ENCODE data around the gene IFI27L1.
"Not testable (repeated sequence)": the region's sequence is repeated elsewhere in the genome, so short reads cannot be mapped to it uniquely, and the experiment has no call there.

The IFI27L1 gene

DNA sequence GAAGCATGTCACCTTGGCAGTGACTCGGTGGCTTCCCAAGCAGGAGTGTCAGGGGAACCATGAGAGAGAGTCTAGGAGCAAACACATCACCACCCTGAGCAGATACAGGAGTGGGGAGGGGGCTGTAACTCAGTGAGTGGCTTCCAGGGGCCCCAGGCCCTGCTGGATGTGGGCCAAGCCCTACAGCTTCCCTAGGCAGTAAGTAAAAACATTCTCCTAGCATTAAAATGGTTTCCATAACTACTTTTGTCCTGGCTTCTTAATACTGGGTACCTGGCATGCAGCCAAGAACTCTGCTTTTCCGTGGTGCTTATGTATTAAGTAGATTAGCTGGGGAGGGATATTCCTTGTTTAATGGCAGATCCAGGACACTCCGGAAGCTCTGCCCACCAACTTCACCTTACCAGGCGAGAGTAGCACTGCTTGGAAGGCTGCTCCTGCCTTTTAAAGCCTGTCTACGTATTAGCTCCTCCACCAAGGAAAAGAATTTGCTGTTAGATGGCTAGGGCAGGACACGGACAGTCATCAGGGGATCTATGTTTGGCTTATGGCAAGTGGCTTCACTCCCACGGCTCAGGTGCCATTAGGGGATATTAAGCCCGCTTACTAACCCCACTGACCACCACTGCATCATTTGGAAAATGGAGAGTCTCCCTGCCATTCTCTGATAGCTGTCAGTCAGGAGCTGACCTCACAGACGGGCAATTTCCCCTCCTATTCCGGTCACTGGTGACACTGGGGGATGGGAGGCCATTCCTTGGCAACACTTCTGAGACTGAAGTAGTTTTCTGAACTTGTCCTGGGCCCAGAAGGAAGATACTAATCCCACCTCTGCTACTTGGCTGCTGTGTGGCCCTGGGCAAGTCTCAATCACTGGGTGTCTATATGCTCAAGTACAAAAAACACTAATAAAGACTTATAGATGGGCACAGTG is 32.2 kb upstream of the IFI27L1 start:
- no peak for DNase-seq

DNA sequence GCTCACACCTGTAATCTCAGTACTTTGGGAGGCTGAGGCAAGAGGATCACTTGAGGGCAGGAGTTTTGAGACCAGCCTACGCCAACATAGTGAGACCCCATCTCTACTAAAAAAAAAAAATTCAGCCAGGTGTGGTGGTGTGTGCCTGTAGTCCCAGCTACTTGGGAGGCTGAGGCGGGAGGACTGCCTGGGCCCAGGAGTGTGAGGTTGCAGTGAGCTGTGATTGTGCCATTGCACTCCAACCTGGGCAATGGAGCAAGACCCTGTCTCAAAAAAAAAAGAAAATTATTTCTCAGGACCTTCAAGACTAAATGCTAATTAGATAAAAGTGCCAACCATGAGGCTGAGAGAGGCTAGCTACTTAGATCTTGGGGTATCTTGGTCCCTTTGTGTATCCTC is 31.5 kb upstream of the IFI27L1 start:
- DNase-seq, result no peak

DNA sequence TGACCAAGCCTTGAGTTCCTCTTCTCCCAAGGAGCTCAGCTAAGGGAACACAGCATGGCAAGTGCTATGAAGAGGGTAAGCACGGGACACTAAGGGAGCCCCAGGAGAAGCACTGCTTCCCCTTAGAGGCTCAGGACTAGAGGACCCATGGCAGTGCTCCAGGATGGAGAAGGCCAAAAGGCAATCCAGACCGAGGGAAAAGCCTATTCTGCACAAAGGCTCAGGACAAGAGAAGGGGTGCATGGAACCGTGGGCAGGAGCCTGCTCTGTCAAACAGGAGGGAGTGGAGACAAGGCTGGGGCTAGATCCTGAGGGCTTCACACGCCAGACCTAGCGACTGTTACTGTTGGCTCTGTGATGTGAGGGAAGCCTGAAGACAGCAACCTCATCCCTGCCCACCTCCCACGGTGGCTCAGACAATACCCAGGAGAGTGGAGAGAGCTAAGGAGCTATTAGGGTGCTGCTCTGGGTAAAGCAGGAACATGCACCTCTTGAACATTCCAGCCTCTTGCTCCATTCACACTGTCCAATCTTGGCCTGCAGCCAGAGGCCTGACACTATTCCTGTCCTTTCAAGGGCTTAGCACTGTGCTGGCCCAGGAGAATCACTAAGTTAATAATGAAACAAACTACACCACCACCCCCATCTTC is 30.8 kb upstream of the IFI27L1 start:
- DNase-seq, result no peak

DNA sequence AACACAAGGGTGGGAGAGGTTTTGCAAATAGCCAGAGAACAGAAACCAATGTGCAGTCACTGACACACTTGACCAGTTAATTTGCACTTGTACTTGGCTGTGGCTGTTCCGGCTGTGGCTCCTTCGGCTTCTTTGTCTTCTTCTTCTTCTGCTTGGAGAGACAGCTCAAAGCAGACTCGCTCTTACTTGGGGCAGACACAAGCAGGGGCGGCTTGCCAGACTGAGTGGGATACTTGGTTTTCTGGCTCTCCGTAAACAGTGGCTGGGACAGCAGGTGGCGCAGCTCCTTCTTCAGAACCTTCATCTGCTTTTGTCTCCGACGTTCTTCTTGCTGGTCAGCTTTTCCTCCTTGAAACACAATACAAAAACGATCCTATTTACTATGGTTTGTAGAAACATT is 30.0 kb upstream of the IFI27L1 start:
- no peak for DNase-seq

DNA sequence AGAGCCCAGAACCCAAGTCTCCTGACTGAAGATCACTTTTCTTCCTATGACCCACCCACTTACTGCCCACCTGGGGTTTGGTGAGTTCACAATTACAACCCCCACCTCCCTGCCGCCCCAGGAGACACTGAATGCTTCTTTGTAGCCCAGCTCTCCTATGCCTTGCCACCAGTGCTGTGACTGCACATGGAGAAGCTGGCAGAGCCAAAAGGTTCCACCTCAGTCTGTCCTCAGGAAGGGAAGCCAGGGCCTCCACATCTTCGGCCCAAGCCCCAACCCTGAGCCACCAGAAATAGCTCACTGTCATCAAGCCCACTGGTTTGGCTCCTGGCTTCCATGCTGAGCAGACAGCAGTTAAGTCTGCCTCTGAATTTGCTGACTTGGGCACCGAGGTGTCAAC is 29.3 kb upstream of the IFI27L1 start:
- no peak for DNase-seq

DNA sequence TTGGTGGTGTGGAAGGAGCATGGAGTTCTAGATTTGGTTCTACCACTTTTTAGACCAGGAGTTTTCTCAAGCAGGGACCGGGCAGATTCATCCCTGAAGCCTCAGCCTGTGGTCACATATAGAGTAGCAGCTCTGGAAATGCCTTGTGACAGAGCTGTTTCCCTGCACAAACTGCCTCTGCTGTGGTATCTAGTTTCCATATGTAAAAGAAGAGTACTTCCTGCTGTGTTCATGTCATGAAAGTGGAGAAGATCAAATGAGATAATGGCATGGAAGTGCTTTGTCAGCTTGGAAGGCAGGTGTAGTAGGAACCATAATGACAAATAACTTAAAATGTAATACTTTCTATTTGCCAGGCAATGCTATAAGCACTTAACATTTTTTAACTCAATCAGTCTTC is 28.9 kb upstream of the IFI27L1 start:
- DNase-seq, result no peak

GRCh38 chr14:94052662-94053061 is 28.4 kb upstream of the IFI27L1 start:
- no peak for DNase-seq

DNA sequence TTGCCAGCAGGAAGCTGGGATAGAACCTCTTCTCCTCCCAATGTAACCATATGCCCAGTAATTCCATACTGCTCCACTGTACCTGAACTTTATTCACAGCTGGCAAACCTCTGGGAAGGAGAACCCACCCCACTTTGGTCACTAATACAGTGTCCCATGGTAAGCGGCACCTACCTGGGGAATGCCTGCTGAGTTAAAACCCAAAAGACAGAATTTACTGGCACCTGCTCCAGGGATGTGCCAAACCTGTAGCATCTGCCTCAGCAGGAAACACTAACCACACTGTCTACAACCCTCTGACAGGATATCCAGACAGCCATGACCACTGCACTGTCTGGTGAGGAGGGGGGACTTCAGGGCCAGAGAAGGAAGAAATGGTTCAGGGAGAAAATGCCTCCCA is 26.7 kb upstream of the IFI27L1 start:
- DNase-seq, result no peak

DNA sequence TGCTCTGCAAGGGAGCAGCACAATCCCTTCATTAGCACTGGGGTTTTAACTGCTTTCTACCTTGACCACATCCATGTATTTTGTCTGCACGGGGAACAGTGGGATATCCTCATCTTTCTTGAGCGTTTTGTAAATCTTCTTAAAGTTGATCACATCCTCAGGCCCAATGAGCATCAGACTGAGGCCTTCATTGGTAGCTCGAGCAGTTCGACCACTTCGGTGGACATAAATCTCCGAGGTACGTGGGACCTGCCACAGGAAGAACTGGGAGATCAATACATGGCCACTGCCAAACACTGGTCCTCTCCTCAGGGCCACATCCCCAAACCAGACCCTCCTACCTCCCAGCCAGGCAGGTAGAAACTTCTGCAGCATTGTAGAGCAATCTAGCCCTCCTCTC is 26.2 kb upstream of the IFI27L1 start:
- DNase-seq, result no peak

DNA sequence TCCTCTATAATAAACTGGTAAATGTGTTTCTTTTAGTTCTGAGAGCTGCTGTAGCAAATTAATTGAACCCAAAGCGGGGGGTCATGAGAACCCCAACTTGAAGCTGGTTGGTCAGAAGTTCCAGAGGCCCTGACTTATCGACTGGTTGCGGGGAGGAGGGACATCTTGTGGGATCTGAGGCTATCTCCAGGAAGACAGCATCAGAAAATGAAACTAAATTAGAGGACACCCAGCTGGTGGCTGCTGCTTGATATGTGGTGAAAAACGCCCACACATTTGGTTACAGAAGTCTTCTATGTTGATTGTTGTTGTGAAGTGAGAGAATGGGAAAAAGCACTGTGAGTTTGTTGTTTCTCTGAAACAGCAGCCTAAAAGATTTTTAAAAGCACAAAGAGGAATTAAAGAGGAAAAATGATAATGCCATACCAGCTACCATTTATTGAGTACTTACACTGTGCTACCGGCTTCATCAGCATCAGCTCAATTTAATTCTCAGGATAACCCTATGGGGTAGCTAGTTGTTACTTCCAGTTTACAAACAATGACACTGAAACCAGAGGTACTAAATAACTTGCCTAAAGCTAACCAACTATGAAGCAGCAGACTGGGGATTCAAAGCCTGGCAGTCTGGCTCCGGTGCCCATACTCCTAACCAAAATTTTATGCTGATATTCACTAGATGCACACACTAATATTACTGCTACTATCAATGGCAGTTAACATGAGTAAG is 24.4 kb upstream of the IFI27L1 start:
- no peak for DNase-seq

- no peak for DNase-seq
Measured at GRCh38 chr14:94058128-94058673, 22.9 kb upstream of the IFI27L1 start.

- no peak for DNase-seq
Measured at GRCh38 chr14:94058674-94059138, 22.4 kb upstream of the IFI27L1 start.

DNA sequence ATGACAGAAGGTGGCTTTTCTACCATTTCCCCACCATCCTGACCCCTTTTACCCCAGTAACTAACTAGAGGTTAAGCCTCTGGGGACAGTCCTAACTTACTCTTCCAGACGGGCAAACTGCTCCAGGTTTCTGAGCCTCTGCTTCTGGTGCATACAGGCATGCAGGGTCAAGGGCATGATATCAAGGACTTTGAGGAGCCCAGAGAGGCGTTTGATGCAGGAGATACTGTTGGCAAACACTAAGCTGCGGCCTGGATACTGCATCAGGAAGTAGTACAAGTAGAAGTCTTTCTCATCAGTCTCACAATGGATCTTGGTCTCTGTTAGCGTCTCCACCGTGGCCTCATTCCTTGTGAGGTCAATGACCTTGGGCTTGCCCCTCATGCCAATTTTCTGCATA is 21.1 kb upstream of the IFI27L1 start:
- DNase-seq, result no peak

GRCh38 chr14:94062344-94062940 is 18.7 kb upstream of the IFI27L1 start:
- DNase-seq, result no peak

GRCh38 chr14:94066089-94066676 is 14.9 kb upstream of the IFI27L1 start:
- no peak for DNase-seq

GRCh38 chr14:94072076-94072475 is 9.0 kb upstream of the IFI27L1 start:
- not testable (repeated sequence) for DNase-seq

GRCh38 chr14:94074534-94074933 is 6.6 kb upstream of the IFI27L1 start:
- no peak for DNase-seq

GRCh38 chr14:94075008-94075407 is 6.1 kb upstream of the IFI27L1 start:
- DNase-seq, result no peak

DNA sequence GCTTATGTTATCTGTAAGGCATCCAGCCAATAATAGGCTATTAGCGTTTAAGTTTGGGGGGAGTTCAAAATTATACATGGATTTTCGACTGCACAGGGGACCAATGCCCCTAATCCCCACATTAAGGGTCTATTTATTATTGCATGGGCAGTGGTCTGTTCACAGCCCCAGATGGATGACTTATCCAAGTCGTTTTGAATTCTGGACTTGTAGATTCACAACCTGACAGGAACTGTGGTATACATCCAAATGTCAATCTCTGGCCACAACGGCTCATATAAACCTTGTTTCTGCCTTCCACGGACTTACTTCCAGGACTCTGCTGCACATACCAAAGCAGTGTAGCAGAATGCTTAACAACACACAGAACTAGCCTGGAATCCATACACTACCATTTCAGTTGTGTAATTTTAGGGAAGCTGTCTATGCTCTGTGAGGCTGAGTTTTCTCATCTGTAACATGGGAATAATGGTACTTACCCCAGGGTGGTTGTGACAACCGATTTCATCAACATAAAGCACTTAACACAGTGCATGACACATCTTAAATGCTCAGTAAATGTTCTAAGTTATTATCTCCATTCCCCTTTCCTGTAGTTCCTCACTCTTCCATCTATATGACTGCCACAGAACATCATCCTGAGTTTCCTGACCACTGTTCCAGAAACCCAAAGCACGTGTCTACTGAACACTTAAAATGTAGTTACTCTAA is 3.8 kb upstream of the IFI27L1 start:
- DNase-seq, result no peak

DNA sequence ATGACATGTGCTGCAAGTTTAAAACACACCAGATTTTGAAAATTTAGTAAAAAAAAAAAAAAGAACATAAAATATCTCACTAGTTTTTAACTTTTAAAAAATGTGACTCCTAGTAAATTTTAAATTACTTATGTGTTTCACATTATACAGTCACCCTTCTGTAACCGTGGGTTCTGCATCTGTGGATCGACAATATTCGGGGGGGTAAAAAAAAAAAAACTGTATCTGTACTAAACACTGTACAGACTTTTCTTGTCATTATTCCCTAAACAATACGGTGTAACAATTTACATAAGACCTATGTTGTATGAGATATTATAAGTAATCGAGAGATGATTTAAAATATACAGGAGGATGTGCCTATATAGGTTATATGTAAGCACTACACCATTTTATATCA is 3.3 kb upstream of the IFI27L1 start:
- no peak for DNase-seq

- no peak for DNase-seq
Measured at GRCh38 chr14:94079891-94080620, 1.1 kb upstream of the IFI27L1 start.

Measured in bone marrow (tissue), 2 donors.